ENCODE results near the gene PDZD7. TPM values are rescaled to one million over a fixed set of nuclear protein-coding genes. Genes with fewer than 3 reads are reported as not detected.

The PDZD7 gene
- total RNA-seq, 1 donor from 2014 or later = 0.29 TPM

- no peaks in the 10 kb centered on the region for H3K9me3 Mint-ChIP-seq (ENCODE audit: low read depth)
- no peak overlapping the region for H3K27ac Mint-ChIP-seq
- H3K36me3 Mint-ChIP-seq (ENCODE audit: insufficient read depth) = peaks cover 11% of the 10 kb centered on the region
- TF ChIP-seq, protein P1, sequence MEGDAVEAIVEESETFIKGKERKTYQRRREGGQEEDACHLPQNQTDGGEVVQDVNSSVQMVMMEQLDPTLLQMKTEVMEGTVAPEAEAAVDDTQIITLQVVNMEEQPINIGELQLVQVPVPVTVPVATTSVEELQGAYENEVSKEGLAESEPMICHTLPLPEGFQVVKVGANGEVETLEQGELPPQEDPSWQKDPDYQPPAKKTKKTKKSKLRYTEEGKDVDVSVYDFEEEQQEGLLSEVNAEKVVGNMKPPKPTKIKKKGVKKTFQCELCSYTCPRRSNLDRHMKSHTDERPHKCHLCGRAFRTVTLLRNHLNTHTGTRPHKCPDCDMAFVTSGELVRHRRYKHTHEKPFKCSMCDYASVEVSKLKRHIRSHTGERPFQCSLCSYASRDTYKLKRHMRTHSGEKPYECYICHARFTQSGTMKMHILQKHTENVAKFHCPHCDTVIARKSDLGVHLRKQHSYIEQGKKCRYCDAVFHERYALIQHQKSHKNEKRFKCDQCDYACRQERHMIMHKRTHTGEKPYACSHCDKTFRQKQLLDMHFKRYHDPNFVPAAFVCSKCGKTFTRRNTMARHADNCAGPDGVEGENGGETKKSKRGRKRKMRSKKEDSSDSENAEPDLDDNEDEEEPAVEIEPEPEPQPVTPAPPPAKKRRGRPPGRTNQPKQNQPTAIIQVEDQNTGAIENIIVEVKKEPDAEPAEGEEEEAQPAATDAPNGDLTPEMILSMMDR (IDR thresholded peaks at IDR 0.05; ENCODE audit: unreplicated experiment) = no peak
- peaks cover 5% of the 10 kb centered on the region for H3K4me1 Mint-ChIP-seq (ENCODE audit: low read depth)
- H3K27me3 Mint-ChIP-seq = no peaks in the 10 kb centered on the region
- DNase-seq (ENCODE audit: low spot score, unreplicated experiment) = no peak
- H3K4me3 Mint-ChIP-seq (ENCODE audit: low read depth) = no peak overlapping the region
These were observed 67.1 kb downstream of the PDZD7 start for GRCh38 chr10:100963826-100964225.

DNA sequence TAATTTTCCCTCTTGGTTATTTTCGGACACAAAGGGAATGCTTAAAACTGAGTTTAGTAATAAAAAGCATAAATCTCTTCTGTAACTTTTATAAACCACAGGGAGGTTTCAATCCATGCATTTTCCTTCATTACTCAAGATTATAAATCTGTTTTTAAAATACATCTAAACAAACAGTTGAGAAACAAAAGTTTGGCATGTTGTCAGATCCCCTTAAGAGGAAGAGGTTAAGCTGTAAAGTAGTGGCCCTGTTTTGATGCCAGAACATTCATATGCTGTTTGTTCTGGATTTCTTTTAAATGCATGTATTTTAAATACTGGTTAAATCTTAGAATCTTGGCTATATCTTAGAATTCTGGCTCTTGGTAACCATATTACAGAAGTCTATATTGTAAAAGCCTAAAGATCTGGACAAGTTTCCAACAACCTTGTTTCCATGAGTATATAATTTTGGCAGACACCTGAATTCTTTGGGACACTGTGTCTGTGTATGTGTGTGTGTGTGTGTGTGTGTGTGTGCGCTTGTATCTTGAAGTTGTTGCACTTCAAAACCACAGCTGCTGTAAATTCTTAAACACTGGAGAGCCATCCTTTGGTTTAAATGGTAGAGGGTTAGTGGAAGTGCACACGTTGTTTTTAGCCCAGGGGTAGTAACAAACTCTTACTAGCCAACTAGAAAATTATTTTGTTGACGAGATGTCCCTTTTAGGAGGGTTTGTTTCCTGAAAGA lies 68.4 kb downstream of the PDZD7 start:
- Mint-ChIP-seq H3K4me3 (ENCODE audit: low read depth) (no peak overlapping the region), H3K36me3 (ENCODE audit: insufficient read depth) (peaks cover 12% of the 10 kb centered on the region), H3K9me3 (ENCODE audit: low read depth) (no peaks in the 10 kb centered on the region), H3K27me3 (no peaks in the 10 kb centered on the region), H3K4me1 (ENCODE audit: low read depth) (no peaks in the 10 kb centered on the region), H3K27ac (peak overlapping the region; percentile 10)
- TF ChIP-seq, protein P1 (IDR thresholded peaks at IDR 0.05; ENCODE audit: unreplicated experiment) = no peak
- DNase-seq (ENCODE audit: low spot score, unreplicated experiment) = no peak

GRCh38 chr10:100960251-100960650 lies 70.7 kb downstream of the PDZD7 start:
- Mint-ChIP-seq H3K27me3 (no peaks in the 10 kb centered on the region), H3K36me3 (ENCODE audit: insufficient read depth) (peaks cover 15% of the 10 kb centered on the region), H3K9me3 (ENCODE audit: low read depth) (no peaks in the 10 kb centered on the region), H3K4me1 (ENCODE audit: low read depth) (no peaks in the 10 kb centered on the region), H3K27ac (no peak overlapping the region), H3K4me3 (ENCODE audit: low read depth) (no peak overlapping the region)
- no peak for DNase-seq (ENCODE audit: low spot score, unreplicated experiment)
- TF ChIP-seq, protein P1 (IDR thresholded peaks at IDR 0.05; ENCODE audit: unreplicated experiment) = no peak

Small RNAs within 50 kb of the gene (microRNA-seq; reads per million reads assigned to microRNA genes)
- not detected for gene MIR608 (ENCODE audit: borderline number of aligned reads, unreplicated experiment)

Other genes with a start within 250 kb of the PDZD7 start
- 29.9 and 31.8 TPM in 2 replicates for gene SLF2, start 118.2 kb downstream of the PDZD7 start, total RNA-seq
- gene SEMA4G, start 61.6 kb downstream of the PDZD7 start, total RNA-seq = 57.1 and 62.3 TPM in 2 replicates
- gene MRPL43, start 43.6 kb downstream of the PDZD7 start, total RNA-seq = 70.7 and 72.4 TPM in 2 replicates
- gene TWNK, start 43.6 kb downstream of the PDZD7 start, total RNA-seq = 12.8 and 13.3 TPM in 2 replicates
- gene LZTS2, start 31.3 kb downstream of the PDZD7 start, total RNA-seq = 81.1 and 83.2 TPM in 2 replicates
- 4.4 and 6.1 TPM in 2 replicates for gene SFXN3, start 105 bp upstream of the PDZD7 start, total RNA-seq
- gene KAZALD1, start 30.9 kb upstream of the PDZD7 start, total RNA-seq = 1.3 and 2.0 TPM in 2 replicates
- not detected in 2 replicates for gene TLX1, start 100.2 kb upstream of the PDZD7 start, total RNA-seq
- not detected in 2 replicates for gene LBX1, start 198.3 kb upstream of the PDZD7 start, total RNA-seq

Data from progenitor cell of endocrine pancreas (in vitro differentiated cells).